Gastrocnemius medialis (tissue), 4 donors: ENCODE results near the gene GABPB2. TPM values are rescaled to one million over a fixed set of nuclear protein-coding genes. Genes with fewer than 3 reads are reported as not detected.
A peak's percentile ranks its signal among the peaks of the same experiment; 100 is the strongest.

Source experiments
- ATAC-seq, 2 donors: fragments of 150-250 bp; one replicate each; pipeline ENCODE4 v1.9.1; 2016
- DNase-seq, 2 donors: peaks; one replicate each; pipeline ENCODE4 v3.0.0-alpha.2; 2019
- H3K27ac ChIP-seq, 4 donors: fragments of 200-600 bp; sonication (generic); 1 replicate in 1 of 4; 2 replicates in 3 of 4; pipeline ENCODE4 v1.5.1; 2016 to 2018; ENCODE audit warnings: mild to moderate bottlenecking in 2 of 4, moderate library complexity in 1 of 4
- H3K27me3 ChIP-seq, 3 donors: fragments of 200-600 bp; sonication (generic) in 2 of 3; 1 replicate in 1 of 3; 2 replicates in 2 of 3; pipeline versions ENCODE4 v1.5.1 to v1.6.0; 2016 to 2019; ENCODE audit warnings: mild to moderate bottlenecking in 1 of 3, moderate library complexity in 1 of 3
- H3K36me3 ChIP-seq, 2 donors: fragments of 200-600 bp; sonication (generic) in 1 of 2; one replicate each; pipeline ENCODE4 v1.5.1; 2017 to 2018
- H3K4me1 ChIP-seq, 2 donors: fragments of 200-600 bp; sonication (generic) in 1 of 2; one replicate each; pipeline ENCODE4 v1.5.1; 2016 to 2017; ENCODE audit warnings: mild to moderate bottlenecking in 2 of 2
- H3K4me3 ChIP-seq, 4 donors: fragments of 200-600 bp; sonication (generic) in 3 of 4; 1 replicate in 1 of 4; 2 replicates in 3 of 4; pipeline ENCODE4 v1.5.1; 2016 to 2019; ENCODE audit warnings: mild to moderate bottlenecking in 2 of 4
- H3K9me3 ChIP-seq, 3 donors: fragments of 200-600 bp; sonication (generic) in 2 of 3; 1 replicate in 1 of 3; 2 replicates in 2 of 3; pipeline ENCODE4 v1.5.1; 2016 to 2019
- POLR2A ChIP-seq, 2 donors: fragments of 450-650 bp; IDR thresholded peaks; one replicate each; pipeline ENCODE4 v1.6.1; 2017; ENCODE audit warnings: antibody characterized with exemption in 2 of 2, mild to moderate bottlenecking in 2 of 2, moderate library complexity in 2 of 2
- in situ Hi-C, 4 donors: fragments of 200-750 bp; cut with MboI; loops; one replicate each; pipeline versions ENCODE4 v1.15.0 to v1.8.0; 2017; ENCODE audit warnings: low sequenced_read_pairs in 4 of 4
- intact Hi-C: fragments of 100-400 bp; cut with DNase I; formaldehyde crosslinking; loops from one replicate; pipeline ENCODE4 v1.15.1; 2023; ENCODE audit warnings: low total_unique reads
- total RNA-seq, 4 donors: library from RNA; depleted of rRNA; stranded (reverse); fragments of >200 nt; gene quantifications; one replicate each; pipeline versions ENCODE4 v1.1.0 to v1.2.3, GENCODE V29; 2016
- TF ChIP-seq, protein P1 (sequence below), 5 experiments: fragments of 450-650 bp in 3 of 5; fragments of 200-600 bp in 2 of 5; sonication (generic) in 2 of 5; IDR thresholded peaks in 4 of 5; conservative IDR thresholded peaks in 1 of 5; 1 replicate in 4 of 5; 2 replicates in 1 of 5; pipeline ENCODE4 v1.5.1; 2016 to 2019; ENCODE audit warnings: antibody characterized with exemption in 5 of 5, mild to moderate bottlenecking in 3 of 5, moderate library complexity in 3 of 5

Gene GABPB2
- total RNA-seq, 4 donors from 2014 or later = 11.9 to 20.5 (median 17.9) TPM

DNA sequence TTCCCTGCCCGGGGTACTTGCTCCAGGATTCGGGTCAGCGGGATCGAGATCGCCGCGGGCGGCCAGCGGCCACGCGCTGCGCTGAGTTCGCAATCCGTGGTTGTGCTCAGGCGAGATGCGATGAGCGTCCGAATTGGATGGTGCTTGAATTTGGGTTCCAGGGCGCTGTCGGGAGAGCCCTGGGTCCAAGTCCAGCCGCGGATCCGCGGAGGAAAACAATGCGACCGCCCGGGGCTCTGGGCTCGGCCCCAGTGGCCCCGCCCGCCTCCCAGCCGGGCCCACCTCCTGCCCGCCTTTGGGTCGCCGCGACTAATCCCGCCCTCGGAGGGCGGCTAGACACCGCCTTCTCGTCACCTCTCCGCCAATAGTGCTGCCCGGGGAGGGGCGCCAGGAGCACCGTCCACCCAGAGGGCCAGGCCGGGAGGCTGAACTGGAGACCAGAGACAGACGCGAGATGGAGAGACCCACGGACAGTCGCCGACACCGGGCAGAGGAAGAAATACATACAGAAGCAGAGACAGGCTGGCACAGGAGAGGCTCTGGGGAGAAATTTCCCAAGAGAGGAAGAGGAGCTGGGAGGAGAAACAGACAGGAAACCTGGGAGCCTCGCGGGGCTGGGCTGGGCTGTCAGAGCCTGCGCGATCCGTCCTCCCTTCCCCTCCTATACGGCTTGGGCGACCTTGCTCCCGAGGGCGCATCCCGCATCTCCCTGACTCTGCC, 76.0 kb downstream of the GABPB2 start, which contains the start of gene SEMA6C:
Gene SEMA6C (minus strand): TSS at position 220 of the 720 bp plus-strand sequence. CDS start 4,010 bp downstream, outside the sequence.
- TF ChIP-seq POLR2A (IDR thresholded peaks at IDR 0.05) = peak; percentile 97 to 98
- TF ChIP-seq, protein P1, sequence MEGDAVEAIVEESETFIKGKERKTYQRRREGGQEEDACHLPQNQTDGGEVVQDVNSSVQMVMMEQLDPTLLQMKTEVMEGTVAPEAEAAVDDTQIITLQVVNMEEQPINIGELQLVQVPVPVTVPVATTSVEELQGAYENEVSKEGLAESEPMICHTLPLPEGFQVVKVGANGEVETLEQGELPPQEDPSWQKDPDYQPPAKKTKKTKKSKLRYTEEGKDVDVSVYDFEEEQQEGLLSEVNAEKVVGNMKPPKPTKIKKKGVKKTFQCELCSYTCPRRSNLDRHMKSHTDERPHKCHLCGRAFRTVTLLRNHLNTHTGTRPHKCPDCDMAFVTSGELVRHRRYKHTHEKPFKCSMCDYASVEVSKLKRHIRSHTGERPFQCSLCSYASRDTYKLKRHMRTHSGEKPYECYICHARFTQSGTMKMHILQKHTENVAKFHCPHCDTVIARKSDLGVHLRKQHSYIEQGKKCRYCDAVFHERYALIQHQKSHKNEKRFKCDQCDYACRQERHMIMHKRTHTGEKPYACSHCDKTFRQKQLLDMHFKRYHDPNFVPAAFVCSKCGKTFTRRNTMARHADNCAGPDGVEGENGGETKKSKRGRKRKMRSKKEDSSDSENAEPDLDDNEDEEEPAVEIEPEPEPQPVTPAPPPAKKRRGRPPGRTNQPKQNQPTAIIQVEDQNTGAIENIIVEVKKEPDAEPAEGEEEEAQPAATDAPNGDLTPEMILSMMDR (IDR thresholded peaks at IDR 0.05 in 4 of 5, conservative IDR thresholded peaks at IDR 0.05 in 1 of 5) = peak in 1 of 5 experiments; percentile 8
- peaks cover 40 to 48% of the 10 kb centered on the region in 2 donors for H3K4me1 ChIP-seq

DNA sequence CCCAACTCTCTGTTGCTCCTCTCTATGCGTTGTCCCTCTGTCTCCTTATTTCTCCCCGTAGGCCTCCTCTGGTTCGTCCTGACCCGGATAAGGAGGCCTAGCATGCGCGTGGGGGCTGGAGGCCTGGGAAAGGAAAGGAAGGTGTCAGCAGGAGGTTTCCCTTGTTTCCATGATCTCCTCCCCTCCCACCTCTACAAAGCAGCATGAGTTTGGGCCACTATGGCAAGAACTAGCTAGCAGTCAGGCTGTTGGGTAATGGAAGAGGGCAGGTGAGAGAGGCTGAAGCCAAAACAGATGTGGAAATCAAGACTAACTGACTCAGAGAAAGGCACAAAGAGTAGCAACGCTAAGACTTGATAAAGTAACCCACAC, 76.6 kb downstream of the GABPB2 start:
- Histone ChIP-seq H3K27ac (peak overlapping the region; percentile 95 to 99 (median 98)), H3K4me1 (peaks cover 35 to 43% of the 10 kb centered on the region in 2 donors), H3K27me3 (no peaks in the 10 kb centered on the region), H3K4me3 (peak overlapping the region; percentile 89 to 97 (median 92)), H3K36me3 (no peaks in the 10 kb centered on the region), H3K9me3 (no peaks in the 10 kb centered on the region)
- ATAC-seq (peak; percentile 44 to 53), DNase-seq (peak; percentile 43 to 75)
- in situ Hi-C loops (no loop called here), intact Hi-C loops (loop anchor here (2.0 to 5.0 kb wide), 4 partner anchors 35 to 585 kb away; partner anchors contain the start of gene GABPB2)
- TF ChIP-seq, protein P1 (IDR thresholded peaks at IDR 0.05 in 4 of 5, conservative IDR thresholded peaks at IDR 0.05 in 1 of 5) = no peak

More for the DNA sequence above, 76.0 kb downstream of the GABPB2 start, which contains the start of gene SEMA6C:
- H3K36me3 ChIP-seq = no peaks in the 10 kb centered on the region
- peak within 1 kb of the TSS; percentile 89 to 97 (median 92) for H3K4me3 ChIP-seq
- no peaks in the 10 kb centered on the region for H3K9me3 ChIP-seq
- no peaks in the 10 kb centered on the region for H3K27me3 ChIP-seq
- intact Hi-C loops = loop anchor here (1.0 to 5.0 kb wide), 5 partner anchors 19 to 584 kb away; partner anchors contain the start of genes GABPB2 and LYSMD1
- H3K27ac ChIP-seq = peak within 1 kb of the TSS; percentile 95 to 99 (median 98)
- in situ Hi-C loops = no loop called here
- DNase-seq (peak; percentile 97 to 98), ATAC-seq (peak; percentile 52 to 66)

DNA sequence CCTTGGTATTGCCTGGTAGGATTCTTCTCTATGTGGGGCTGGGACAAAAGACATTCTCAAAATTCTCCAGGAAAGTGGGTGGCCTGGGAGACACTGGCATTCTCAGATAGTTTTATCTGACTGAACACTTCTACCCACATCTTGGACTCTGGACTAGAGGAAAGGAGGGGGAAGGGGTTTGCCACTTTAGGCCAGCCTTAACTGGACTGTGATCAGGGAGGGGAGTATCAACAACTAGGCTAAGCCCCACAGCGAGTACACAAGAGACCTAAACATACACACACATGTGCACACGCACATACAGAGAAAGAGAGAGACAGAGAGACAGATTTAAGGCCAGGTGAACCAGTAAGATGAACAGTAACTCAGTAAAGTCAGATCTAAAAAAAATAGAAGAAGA, 77.1 kb downstream of the GABPB2 start:
- TF ChIP-seq, protein P1 (IDR thresholded peaks at IDR 0.05 in 4 of 5, conservative IDR thresholded peaks at IDR 0.05 in 1 of 5) = no peak
- TF ChIP-seq POLR2A (IDR thresholded peaks at IDR 0.05) = no peak
- H3K4me3 ChIP-seq = peak overlapping the region in 3 of 4 donors; percentile 89 to 97 (median 90)
- in situ Hi-C loops = no loop called here
- H3K27ac ChIP-seq = peak overlapping the region; percentile 95 to 99 (median 98)
- peak in 1 of 2 donors; percentile 12 for DNase-seq
- no peak for ATAC-seq
- H3K9me3 ChIP-seq = no peaks in the 10 kb centered on the region
- H3K36me3 ChIP-seq = no peaks in the 10 kb centered on the region
- intact Hi-C loops = loop anchor here (2.0 to 5.0 kb wide), 4 partner anchors 35 to 585 kb away; partner anchors contain the start of gene GABPB2
- H3K4me1 ChIP-seq = peaks cover 29 to 37% of the 10 kb centered on the region in 2 donors
- no peaks in the 10 kb centered on the region for H3K27me3 ChIP-seq

DNA sequence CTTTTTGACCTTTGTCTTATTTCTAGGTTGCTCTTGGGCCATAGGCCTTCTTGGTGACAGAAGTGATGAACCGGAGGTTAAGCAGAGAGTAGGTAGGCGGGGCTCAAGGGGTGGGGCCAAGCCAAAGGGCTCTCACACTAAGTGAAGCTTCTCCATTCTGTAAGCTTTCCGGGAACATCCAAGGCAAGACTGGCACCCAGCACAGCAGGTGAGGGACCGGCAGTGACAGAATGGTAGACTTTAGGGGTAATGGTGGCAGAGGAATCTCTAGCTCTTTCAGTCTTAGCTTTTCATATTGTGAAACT, 85.9 kb downstream of the GABPB2 start, which contains the start of gene TNFAIP8L2:
Gene TNFAIP8L2 (plus strand): TSS at position 135 of the 305 bp plus-strand sequence. CDS start 2,049 bp downstream, outside the sequence.
- TF ChIP-seq POLR2A (IDR thresholded peaks at IDR 0.05) = no peak
- TF ChIP-seq, protein P1 (IDR thresholded peaks at IDR 0.05 in 4 of 5, conservative IDR thresholded peaks at IDR 0.05 in 1 of 5) = no peak
- peak within 1 kb of the TSS in 1 of 4 donors; percentile 33 for H3K4me3 ChIP-seq
- ATAC-seq (peak in 1 of 2 donors; percentile 22), DNase-seq (peak in 1 of 2 donors; percentile 30)
- no peaks in the 10 kb centered on the region for H3K27me3 ChIP-seq
- H3K27ac ChIP-seq = peak within 1 kb of the TSS in 2 of 4 donors; percentile 12 to 29
- peaks cover 16 to 17% of the 10 kb centered on the region in 2 donors for H3K4me1 ChIP-seq
- intact Hi-C loops (loop anchor here (1.0 to 2.0 kb wide), 2 partner anchors 57 to 86 kb away; partner anchors contain the start of gene GABPB2), in situ Hi-C loops (loop anchor here in 3 of 4 donors (5.0 to 10.0 kb wide), 2 partner anchors 52 to 59 kb away; no protein-coding TSS in a partner anchor)
- no peaks in the 10 kb centered on the region for H3K9me3 ChIP-seq
- H3K36me3 ChIP-seq = peaks cover 0 to 29% of the 10 kb centered on the region in 2 donors
